Measurements from ENCODE around the gene MDFI. TPM values are rescaled to one million over a fixed set of nuclear protein-coding genes. Genes with fewer than 3 reads are reported as not detected.

Gene MDFI
- total and polyA plus RNA-seq, 3 donors from 2014 or later = 12.9 to 16.0 (median 15.1) TPM

- no peak for DNase-seq
- Histone ChIP-seq H3K36me3 (ENCODE audit: low read depth, missing control alignments) (no peaks in the 10 kb centered on the region), H3K27me3 (no peaks in the 10 kb centered on the region), H3K4me3 (no peak overlapping the region), H3K4me1 (no peaks in the 10 kb centered on the region), H3K27ac (no peak overlapping the region), H3K9me3 (no peaks in the 10 kb centered on the region)
- WGBS, 2 donors = 81 to 84% methylated on average over 8 of the region's 8 CpGs
- TF ChIP-seq CTCF (IDR thresholded peaks at IDR 0.05) (no peak), POLR2A (IDR thresholded peaks at IDR 0.05) (no peak)
- intact Hi-C loops (cut with DNase I; ENCODE audit: low total_unique reads) = no loop called here
Measured at GRCh38 chr6:41654698-41655151, 16.5 kb downstream of the MDFI start.

GRCh38 chr6:41655176-41655575 lies 16.9 kb downstream of the MDFI start:
- no peak for TF ChIP-seq POLR2A (IDR thresholded peaks at IDR 0.05)
- no peak for TF ChIP-seq CTCF (IDR thresholded peaks at IDR 0.05)
- no peak overlapping the region for H3K4me3 ChIP-seq
- no peaks in the 10 kb centered on the region for H3K9me3 ChIP-seq
- DNase-seq = no peak
- intact Hi-C loops (cut with DNase I; ENCODE audit: low total_unique reads) = no loop called here
- WGBS, 2 donors = 80 to 87% methylated on average over 8 of the region's 8 CpGs
- H3K4me1 ChIP-seq = no peaks in the 10 kb centered on the region
- no peaks in the 10 kb centered on the region for H3K27me3 ChIP-seq
- no peak overlapping the region for H3K27ac ChIP-seq
- no peaks in the 10 kb centered on the region for H3K36me3 ChIP-seq (ENCODE audit: low read depth, missing control alignments)

- no peak overlapping the region for H3K27ac ChIP-seq
- H3K27me3 ChIP-seq = no peaks in the 10 kb centered on the region
- DNase-seq = no peak
- intact Hi-C loops (cut with DNase I; ENCODE audit: low total_unique reads) = no loop called here
- no peak overlapping the region for H3K4me3 ChIP-seq
- TF ChIP-seq POLR2A (IDR thresholded peaks at IDR 0.05) = no peak
- TF ChIP-seq CTCF (IDR thresholded peaks at IDR 0.05) = no peak
- no peaks in the 10 kb centered on the region for H3K4me1 ChIP-seq
- no peaks in the 10 kb centered on the region for H3K9me3 ChIP-seq
- 69 to 72% methylated on average over 11 to 12 of the region's 12 CpGs for WGBS, 2 donors
- no peaks in the 10 kb centered on the region for H3K36me3 ChIP-seq (ENCODE audit: low read depth, missing control alignments)
Measured at GRCh38 chr6:41655646-41656001, 17.4 kb downstream of the MDFI start.

GRCh38 chr6:41656002-41656691 lies 17.9 kb downstream of the MDFI start:
- H3K4me1 ChIP-seq = no peaks in the 10 kb centered on the region
- intact Hi-C loops (cut with DNase I; ENCODE audit: low total_unique reads) = no loop called here
- DNase-seq = no peak
- TF ChIP-seq CTCF (IDR thresholded peaks at IDR 0.05) = no peak
- TF ChIP-seq POLR2A (IDR thresholded peaks at IDR 0.05) = no peak
- no peak overlapping the region for H3K27ac ChIP-seq
- no peak overlapping the region for H3K4me3 ChIP-seq
- 66 to 67% methylated on average over 13 to 14 of the region's 14 CpGs for WGBS, 2 donors
- no peaks in the 10 kb centered on the region for H3K9me3 ChIP-seq
- H3K36me3 ChIP-seq (ENCODE audit: low read depth, missing control alignments) = no peaks in the 10 kb centered on the region
- H3K27me3 ChIP-seq = no peaks in the 10 kb centered on the region

Data from testis (tissue), 3 donors.